ENCODE results near the gene HIGD1B. TPM values are rescaled to one million over a fixed set of nuclear protein-coding genes. Genes with fewer than 3 reads are reported as not detected.

The HIGD1B gene
- total and polyA plus RNA-seq, 8 donors: 0.35 to 14.6 (median 1.4) TPM; not detected in 1

DNA sequence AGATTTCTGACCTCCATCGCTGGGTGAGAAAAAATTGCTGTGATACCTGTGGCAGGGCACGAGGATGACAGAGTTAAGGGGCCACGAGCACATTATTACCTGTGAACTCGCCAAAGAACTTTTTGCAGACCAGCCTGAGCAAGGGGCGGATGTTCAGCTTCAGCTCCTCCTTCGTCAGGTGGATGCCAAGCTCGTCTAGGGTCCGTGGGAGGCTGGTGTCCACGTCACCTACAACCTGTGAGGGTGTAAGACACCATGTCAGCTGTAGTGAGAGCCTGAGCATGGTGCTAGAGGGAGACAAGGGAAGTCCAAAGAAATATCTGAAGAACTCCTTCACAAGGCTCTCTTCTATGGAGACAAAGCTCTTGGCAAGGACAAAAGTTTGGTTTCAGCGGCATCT is 17.1 kb downstream of the HIGD1B start:
- no peak overlapping the region for H3K27ac ChIP-seq
- FAIRE-seq (no peak), DNase-seq (peak in 1 of 6 donors; percentile 21), ATAC-seq (peak in 3 of 4 donors; percentile 11 to 23 (median 21))
- H3K36me3 ChIP-seq: peaks cover 7 to 69% (median 30%) of the 10 kb centered on the region in 3 donors
- intact Hi-C loops (cut with DNase I): loop anchor here in 2 of 3 donors (5.0 kb wide), 2 partner anchors 83 to 88 kb away; no protein-coding TSS in a partner anchor
- no peak overlapping the region for H3K4me3 ChIP-seq
- 56 to 62% methylated on average over 10 of the region's 10 CpGs for WGBS, 2 donors
- H3K27me3 ChIP-seq: no peaks in the 10 kb centered on the region
- H3K4me1 ChIP-seq: no peaks in the 10 kb centered on the region
- H3K9me3 ChIP-seq: no peaks in the 10 kb centered on the region
- TF ChIP-seq, protein P1, sequence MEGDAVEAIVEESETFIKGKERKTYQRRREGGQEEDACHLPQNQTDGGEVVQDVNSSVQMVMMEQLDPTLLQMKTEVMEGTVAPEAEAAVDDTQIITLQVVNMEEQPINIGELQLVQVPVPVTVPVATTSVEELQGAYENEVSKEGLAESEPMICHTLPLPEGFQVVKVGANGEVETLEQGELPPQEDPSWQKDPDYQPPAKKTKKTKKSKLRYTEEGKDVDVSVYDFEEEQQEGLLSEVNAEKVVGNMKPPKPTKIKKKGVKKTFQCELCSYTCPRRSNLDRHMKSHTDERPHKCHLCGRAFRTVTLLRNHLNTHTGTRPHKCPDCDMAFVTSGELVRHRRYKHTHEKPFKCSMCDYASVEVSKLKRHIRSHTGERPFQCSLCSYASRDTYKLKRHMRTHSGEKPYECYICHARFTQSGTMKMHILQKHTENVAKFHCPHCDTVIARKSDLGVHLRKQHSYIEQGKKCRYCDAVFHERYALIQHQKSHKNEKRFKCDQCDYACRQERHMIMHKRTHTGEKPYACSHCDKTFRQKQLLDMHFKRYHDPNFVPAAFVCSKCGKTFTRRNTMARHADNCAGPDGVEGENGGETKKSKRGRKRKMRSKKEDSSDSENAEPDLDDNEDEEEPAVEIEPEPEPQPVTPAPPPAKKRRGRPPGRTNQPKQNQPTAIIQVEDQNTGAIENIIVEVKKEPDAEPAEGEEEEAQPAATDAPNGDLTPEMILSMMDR (IDR thresholded peaks at IDR 0.05): no peak

DNA sequence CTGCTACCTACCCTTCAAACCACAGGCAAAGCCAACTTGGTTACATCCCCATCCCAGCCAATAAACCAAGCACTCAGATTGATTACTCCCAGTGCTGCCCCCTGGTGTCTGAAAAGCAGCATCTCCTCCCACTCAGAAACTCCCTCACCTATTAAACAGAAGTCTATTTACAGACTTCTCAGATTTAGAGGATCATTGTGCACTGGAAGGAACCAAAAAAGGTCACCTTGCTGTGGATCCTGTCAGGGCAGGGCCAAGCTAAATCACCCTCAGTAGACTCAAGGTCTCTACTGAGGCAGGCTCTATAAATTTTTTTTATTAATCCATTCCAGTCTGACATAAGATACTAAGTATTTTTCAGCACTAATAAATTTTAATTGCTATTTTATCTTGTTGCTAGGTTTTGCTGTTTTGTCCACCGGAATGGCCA is 17.6 kb downstream of the HIGD1B start:
- FAIRE-seq (no peak), ATAC-seq (peak; percentile 66 to 92 (median 86)), DNase-seq (peak in 5 of 6 donors; percentile 44 to 63 (median 58))
- Histone ChIP-seq H3K9me3 (no peaks in the 10 kb centered on the region), H3K4me1 (no peaks in the 10 kb centered on the region), H3K27me3 (no peaks in the 10 kb centered on the region), H3K36me3 (peaks cover 3 to 65% (median 26%) of the 10 kb centered on the region in 3 donors), H3K27ac (no peak overlapping the region), H3K4me3 (no peak overlapping the region)
- 28 to 60% methylated on average over 1 of the region's 1 CpG for WGBS, 2 donors
- TF ChIP-seq, protein P1 (IDR thresholded peaks at IDR 0.05): peak; percentile 54 to 80 (median 76)
- intact Hi-C loops (cut with DNase I): no loop called here

DNA sequence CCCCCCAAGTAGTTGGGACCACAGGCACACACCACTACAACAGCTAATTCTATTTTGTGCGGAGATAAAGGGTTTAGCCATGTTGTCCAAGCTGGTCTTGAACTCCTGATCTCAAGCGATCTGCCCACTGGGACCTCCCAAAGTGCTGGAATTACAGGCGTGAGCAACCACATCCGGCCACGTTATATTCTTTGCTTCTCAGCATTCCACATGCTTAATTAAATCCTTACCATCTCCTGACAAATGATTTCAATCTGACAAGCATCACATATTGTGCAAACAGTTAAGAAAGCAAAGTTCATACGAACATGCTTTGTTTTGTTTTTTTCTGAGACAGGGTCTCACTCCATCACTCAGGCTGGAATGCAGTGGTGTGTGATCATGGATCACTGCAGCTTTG is 18.2 kb downstream of the HIGD1B start:
- peaks cover 3 to 65% (median 25%) of the 10 kb centered on the region in 3 donors for H3K36me3 ChIP-seq
- TF ChIP-seq, protein P1 (IDR thresholded peaks at IDR 0.05): no peak
- no peaks in the 10 kb centered on the region for H3K4me1 ChIP-seq
- no peak overlapping the region for H3K27ac ChIP-seq
- intact Hi-C loops (cut with DNase I): no loop called here
- no peaks in the 10 kb centered on the region for H3K9me3 ChIP-seq
- FAIRE-seq (no peak), DNase-seq (peak in 1 of 6 donors; percentile 18), ATAC-seq (no peak)
- no peak overlapping the region for H3K4me3 ChIP-seq
- H3K27me3 ChIP-seq: no peaks in the 10 kb centered on the region
- WGBS, 2 donors: 85 to 87% methylated on average over 6 of the region's 6 CpGs

DNA sequence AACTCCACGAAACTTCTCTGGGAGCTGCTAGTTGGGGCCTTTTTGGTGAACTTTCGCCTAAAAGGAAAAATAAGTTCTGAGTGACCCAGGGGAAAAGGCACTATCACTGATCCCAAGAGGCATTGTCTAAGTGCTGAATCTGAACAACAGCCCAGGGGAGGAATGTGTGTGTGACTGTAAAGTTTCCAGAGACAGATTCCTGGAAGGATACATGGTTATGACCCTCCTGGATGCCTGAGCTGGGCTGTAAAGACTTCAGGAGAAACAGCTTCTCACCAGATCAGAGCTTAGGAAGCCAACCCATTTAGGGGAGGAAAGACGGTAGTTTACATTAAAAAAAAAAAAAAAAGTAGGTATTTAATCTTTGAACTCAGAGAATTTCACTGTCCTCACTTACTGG is 20.2 kb downstream of the HIGD1B start:
- peaks cover 3 to 74% (median 23%) of the 10 kb centered on the region in 3 donors for H3K36me3 ChIP-seq
- ATAC-seq (no peak), FAIRE-seq (no peak), DNase-seq (no peak)
- no peak overlapping the region for H3K4me3 ChIP-seq
- no peaks in the 10 kb centered on the region for H3K4me1 ChIP-seq
- no peaks in the 10 kb centered on the region for H3K27me3 ChIP-seq
- TF ChIP-seq, protein P1 (IDR thresholded peaks at IDR 0.05): no peak
- H3K9me3 ChIP-seq: no peaks in the 10 kb centered on the region
- intact Hi-C loops (cut with DNase I): no loop called here
- no peak overlapping the region for H3K27ac ChIP-seq
- 87 to 90% methylated on average over 3 of the region's 3 CpGs for WGBS, 2 donors

DNA sequence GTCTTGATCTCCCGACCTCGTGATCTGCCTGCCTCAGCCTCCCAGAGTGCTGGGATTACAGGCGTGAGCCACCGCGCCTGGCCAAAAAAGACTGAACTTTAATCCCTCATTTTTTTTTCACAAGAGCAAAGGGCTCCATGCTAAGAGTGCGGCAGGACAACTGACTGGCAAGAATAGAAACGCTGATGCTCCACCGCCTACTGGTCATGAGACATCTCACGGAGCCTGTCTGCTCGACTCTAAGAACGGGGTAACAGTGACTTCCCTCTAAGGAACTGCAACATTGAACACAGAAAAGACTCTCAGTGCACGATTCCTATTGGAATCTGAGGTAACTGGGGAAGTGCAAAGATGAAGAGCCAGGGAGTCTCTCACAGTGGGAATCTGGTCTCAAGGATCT is 23.9 kb downstream of the HIGD1B start:
- intact Hi-C loops (cut with DNase I): no loop called here
- Histone ChIP-seq H3K4me1 (no peaks in the 10 kb centered on the region), H3K9me3 (no peaks in the 10 kb centered on the region), H3K27me3 (no peaks in the 10 kb centered on the region), H3K36me3 (peaks cover 6 to 64% (median 34%) of the 10 kb centered on the region in 3 donors), H3K4me3 (no peak overlapping the region), H3K27ac (no peak overlapping the region)
- no peak for ATAC-seq
- TF ChIP-seq, protein P1 (IDR thresholded peaks at IDR 0.05): no peak
- DNase-seq: peak in 1 of 6 donors; percentile 24
- WGBS, 2 donors: 96 to 98% methylated on average over 12 of the region's 12 CpGs
- no peak for FAIRE-seq
